HEK293 (cell line): ENCODE data around the gene MATR3.

Experiments
- PATZ1 ChIP-seq: fragments of 450-650 bp; formaldehyde crosslinking; IDR thresholded peaks from 2 replicates; pipeline ENCODE4 v1.5.1; 2016; ENCODE audit warnings: missing biosample characterization, missing genetic modification characterization
- PRDM2 ChIP-seq: fragments of 450-650 bp; formaldehyde crosslinking; IDR thresholded peaks from 2 replicates; pipeline ENCODE4 v1.5.1; 2016; ENCODE audit warnings: missing biosample characterization, missing genetic modification characterization, borderline replicate concordance
- ZBTB8A ChIP-seq: fragments of 450-650 bp; formaldehyde crosslinking; IDR thresholded peaks from 2 replicates; pipeline ENCODE4 v1.5.1; 2016; ENCODE audit warnings: missing biosample characterization, missing genetic modification characterization
- ZFHX2 ChIP-seq: fragments of 450-650 bp; formaldehyde crosslinking; conservative IDR thresholded peaks from 2 replicates; pipeline ENCODE4 v1.5.1; 2016; ENCODE audit warnings: missing biosample characterization, missing genetic modification characterization
- ZNF274 ChIP-seq, 2 experiments: fragments of 200-500 bp in 1 of 2; fragments of 450-650 bp in 1 of 2; sonication (Bioruptor generic) in 1 of 2; formaldehyde crosslinking in 1 of 2; IDR thresholded peaks; 2 replicates each; pipeline versions ENCODE4 v1.5.1 to v1.6.1; 2014 to 2016; ENCODE audit warnings: borderline replicate concordance in 1 of 2, inconsistent platforms in 1 of 2, low read length in 1 of 2, missing biosample characterization in 1 of 2, missing genetic modification characterization in 1 of 2
- ZNF324 ChIP-seq: fragments of 450-650 bp; formaldehyde crosslinking; IDR thresholded peaks from 2 replicates; pipeline ENCODE4 v1.5.1; 2016; ENCODE audit warnings: missing biosample characterization, missing genetic modification characterization
- ZNF548 ChIP-seq: fragments of 450-650 bp; formaldehyde crosslinking; IDR thresholded peaks from 2 replicates; pipeline ENCODE4 v1.5.1; 2016; ENCODE audit warnings: missing biosample characterization, missing genetic modification characterization
- ZNF558 ChIP-seq: fragments of 450-650 bp; formaldehyde crosslinking; IDR thresholded peaks from 2 replicates; pipeline ENCODE4 v1.5.1; 2016; ENCODE audit warnings: missing biosample characterization, missing genetic modification characterization
- ZNF670 ChIP-seq: fragments of 450-650 bp; formaldehyde crosslinking; IDR thresholded peaks from 2 replicates; pipeline ENCODE4 v1.5.1; 2016; ENCODE audit warnings: missing biosample characterization, missing genetic modification characterization, low read depth
- TF ChIP-seq, protein P1 (sequence below): fragments of 450-650 bp; formaldehyde crosslinking; IDR thresholded peaks from 2 replicates; pipeline ENCODE4 v1.5.1; 2016; ENCODE audit warnings: missing biosample characterization, missing genetic modification characterization

- TF ChIP-seq ZNF548 (tag by site-specific recombination) (no peak), ZNF274 (IDR thresholded peaks at IDR 0.05; ENCODE audit: low read length) (no peak), ZNF274 (tag by site-specific recombination; IDR thresholded peaks at IDR 0.05; ENCODE audit: borderline replicate concordance) (no peak), PRDM2 (tag by site-specific recombination) (no peak), ZNF324 (tag by site-specific recombination) (no peak), ZNF558 (tag by site-specific recombination) (no peak), ZBTB8A (tag by site-specific recombination) (no peak), ZFHX2 (tag by site-specific recombination) (no peak), PATZ1 (tag by site-specific recombination) (no peak), ZNF670 (tag by site-specific recombination) (no peak)
- TF ChIP-seq, protein P1, sequence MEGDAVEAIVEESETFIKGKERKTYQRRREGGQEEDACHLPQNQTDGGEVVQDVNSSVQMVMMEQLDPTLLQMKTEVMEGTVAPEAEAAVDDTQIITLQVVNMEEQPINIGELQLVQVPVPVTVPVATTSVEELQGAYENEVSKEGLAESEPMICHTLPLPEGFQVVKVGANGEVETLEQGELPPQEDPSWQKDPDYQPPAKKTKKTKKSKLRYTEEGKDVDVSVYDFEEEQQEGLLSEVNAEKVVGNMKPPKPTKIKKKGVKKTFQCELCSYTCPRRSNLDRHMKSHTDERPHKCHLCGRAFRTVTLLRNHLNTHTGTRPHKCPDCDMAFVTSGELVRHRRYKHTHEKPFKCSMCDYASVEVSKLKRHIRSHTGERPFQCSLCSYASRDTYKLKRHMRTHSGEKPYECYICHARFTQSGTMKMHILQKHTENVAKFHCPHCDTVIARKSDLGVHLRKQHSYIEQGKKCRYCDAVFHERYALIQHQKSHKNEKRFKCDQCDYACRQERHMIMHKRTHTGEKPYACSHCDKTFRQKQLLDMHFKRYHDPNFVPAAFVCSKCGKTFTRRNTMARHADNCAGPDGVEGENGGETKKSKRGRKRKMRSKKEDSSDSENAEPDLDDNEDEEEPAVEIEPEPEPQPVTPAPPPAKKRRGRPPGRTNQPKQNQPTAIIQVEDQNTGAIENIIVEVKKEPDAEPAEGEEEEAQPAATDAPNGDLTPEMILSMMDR (tag by site-specific recombination) = no peak
Observed at GRCh38 chr5:139376364-139376763, 82.8 kb downstream of the MATR3 start.
